Right atrium auricular region (tissue), 2 donors: ENCODE results near the gene APOF. TPM values are rescaled to one million over a fixed set of nuclear protein-coding genes. Genes with fewer than 3 reads are reported as not detected.

Experiments used
- DNase-seq: peaks from one replicate; pipeline ENCODE4 v3.0.0-alpha.2; 2019; ENCODE audit warnings: low spot score
- H3K27ac ChIP-seq, 2 donors: fragments of 200-600 bp; sonication (generic); 1 replicate in 1 of 2; 2 replicates in 1 of 2; pipeline ENCODE4 v1.5.1; 2016 to 2019
- H3K27me3 ChIP-seq, 2 donors: fragments of 200-600 bp; sonication (generic); one replicate each; pipeline versions ENCODE4 v1.5.1 to v1.6.0; 2017 to 2019
- H3K36me3 ChIP-seq: fragments of 200-600 bp; sonication (generic); one replicate; pipeline ENCODE4 v1.5.1; 2016
- H3K4me1 ChIP-seq, 2 donors: fragments of 200-600 bp; sonication (generic); one replicate each; pipeline versions ENCODE4 v1.5.1 to v1.6.0; 2017 to 2019
- H3K4me3 ChIP-seq, 2 donors: fragments of 200-600 bp; sonication (generic); 1 replicate in 1 of 2; 2 replicates in 1 of 2; pipeline ENCODE4 v1.5.1; 2017 to 2019; ENCODE audit warnings: mild to moderate bottlenecking in 1 of 2, moderate library complexity in 1 of 2
- H3K9me3 ChIP-seq, 2 donors: fragments of 200-600 bp; sonication (generic); one replicate each; pipeline ENCODE4 v1.5.1; 2019
- total RNA-seq, 2 donors: library from RNA; depleted of rRNA; stranded (reverse); fragments of >200 nt; gene quantifications; one replicate each; pipeline ENCODE4 v1.1.0, GENCODE V29; 2016
- TF ChIP-seq, protein P1 (sequence below), 2 donors: fragments of 200-600 bp; sonication (generic); IDR thresholded peaks; one replicate each; pipeline ENCODE4 v1.5.1; 2019; ENCODE audit warnings: antibody characterized with exemption in 2 of 2

Gene APOF
- total RNA-seq, 2 donors from 2014 or later = not detected

- no peaks in the 10 kb centered on the region for H3K36me3 ChIP-seq
- H3K4me1 ChIP-seq = no peaks in the 10 kb centered on the region
- H3K27me3 ChIP-seq = no peaks in the 10 kb centered on the region
- DNase-seq = no peak
- no peak overlapping the region for H3K27ac ChIP-seq
- H3K4me3 ChIP-seq = no peak overlapping the region
- H3K9me3 ChIP-seq = peaks cover 0 to 6% of the 10 kb centered on the region in 2 donors
- TF ChIP-seq, protein P1, sequence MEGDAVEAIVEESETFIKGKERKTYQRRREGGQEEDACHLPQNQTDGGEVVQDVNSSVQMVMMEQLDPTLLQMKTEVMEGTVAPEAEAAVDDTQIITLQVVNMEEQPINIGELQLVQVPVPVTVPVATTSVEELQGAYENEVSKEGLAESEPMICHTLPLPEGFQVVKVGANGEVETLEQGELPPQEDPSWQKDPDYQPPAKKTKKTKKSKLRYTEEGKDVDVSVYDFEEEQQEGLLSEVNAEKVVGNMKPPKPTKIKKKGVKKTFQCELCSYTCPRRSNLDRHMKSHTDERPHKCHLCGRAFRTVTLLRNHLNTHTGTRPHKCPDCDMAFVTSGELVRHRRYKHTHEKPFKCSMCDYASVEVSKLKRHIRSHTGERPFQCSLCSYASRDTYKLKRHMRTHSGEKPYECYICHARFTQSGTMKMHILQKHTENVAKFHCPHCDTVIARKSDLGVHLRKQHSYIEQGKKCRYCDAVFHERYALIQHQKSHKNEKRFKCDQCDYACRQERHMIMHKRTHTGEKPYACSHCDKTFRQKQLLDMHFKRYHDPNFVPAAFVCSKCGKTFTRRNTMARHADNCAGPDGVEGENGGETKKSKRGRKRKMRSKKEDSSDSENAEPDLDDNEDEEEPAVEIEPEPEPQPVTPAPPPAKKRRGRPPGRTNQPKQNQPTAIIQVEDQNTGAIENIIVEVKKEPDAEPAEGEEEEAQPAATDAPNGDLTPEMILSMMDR (IDR thresholded peaks at IDR 0.05) = no peak
Observed at GRCh38 chr12:56398324-56398723, 35.7 kb upstream of the APOF start.

GRCh38 chr12:56392331-56392730, 29.7 kb upstream of the APOF start:
- Histone ChIP-seq H3K27me3 (no peaks in the 10 kb centered on the region), H3K9me3 (no peaks in the 10 kb centered on the region), H3K4me3 (no peak overlapping the region), H3K4me1 (no peaks in the 10 kb centered on the region), H3K27ac (no peak overlapping the region), H3K36me3 (no peaks in the 10 kb centered on the region)
- TF ChIP-seq, protein P1 (IDR thresholded peaks at IDR 0.05) = no peak
- no peak for DNase-seq

GRCh38 chr12:56391721-56392120, 29.1 kb upstream of the APOF start:
- no peak overlapping the region for H3K4me3 ChIP-seq
- TF ChIP-seq, protein P1 (IDR thresholded peaks at IDR 0.05) = no peak
- H3K27me3 ChIP-seq = no peaks in the 10 kb centered on the region

GRCh38 chr12:56389412-56389811, 26.8 kb upstream of the APOF start:
- Histone ChIP-seq H3K36me3 (no peaks in the 10 kb centered on the region), H3K9me3 (no peaks in the 10 kb centered on the region), H3K4me3 (no peak overlapping the region), H3K27me3 (no peaks in the 10 kb centered on the region), H3K27ac (no peak overlapping the region), H3K4me1 (no peaks in the 10 kb centered on the region)
- TF ChIP-seq, protein P1 (IDR thresholded peaks at IDR 0.05) = no peak
- no peak for DNase-seq

More at GRCh38 chr12:56391721-56392120, 29.1 kb upstream of the APOF start:
- no peak for DNase-seq
- H3K4me1 ChIP-seq = no peaks in the 10 kb centered on the region
- no peaks in the 10 kb centered on the region for H3K36me3 ChIP-seq
- no peak overlapping the region for H3K27ac ChIP-seq
- H3K9me3 ChIP-seq = no peaks in the 10 kb centered on the region

DNA sequence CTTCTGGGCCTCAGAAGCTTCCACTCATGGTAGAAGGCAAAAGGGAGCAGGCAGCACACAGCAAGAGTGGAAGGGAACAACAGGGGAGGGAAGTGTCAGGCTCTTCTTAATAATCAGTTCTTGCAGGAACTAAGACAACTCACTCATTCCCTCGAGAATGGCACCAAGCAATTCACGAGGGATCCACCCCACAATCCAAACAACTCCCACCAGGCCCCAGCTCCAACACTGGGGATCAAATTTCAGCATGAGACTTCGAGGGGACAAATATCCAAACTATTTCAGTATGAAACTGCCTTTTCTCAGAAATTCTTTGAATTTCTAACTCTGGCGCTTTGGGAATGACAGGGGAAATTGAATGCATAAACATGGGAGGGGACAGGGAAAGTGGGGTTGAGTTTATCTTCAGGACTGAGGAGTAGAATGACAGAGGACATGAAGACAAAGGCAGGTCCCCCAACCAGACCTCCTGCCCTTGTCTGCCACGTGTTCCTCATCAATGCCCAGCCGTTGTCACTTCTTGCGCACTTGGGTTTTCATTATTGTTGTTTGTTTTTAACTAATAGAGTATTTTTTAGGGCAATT, 24.6 kb upstream of the APOF start:
- H3K27ac ChIP-seq = no peak overlapping the region
- TF ChIP-seq, protein P1 (IDR thresholded peaks at IDR 0.05) = no peak
- no peak for DNase-seq

DNA sequence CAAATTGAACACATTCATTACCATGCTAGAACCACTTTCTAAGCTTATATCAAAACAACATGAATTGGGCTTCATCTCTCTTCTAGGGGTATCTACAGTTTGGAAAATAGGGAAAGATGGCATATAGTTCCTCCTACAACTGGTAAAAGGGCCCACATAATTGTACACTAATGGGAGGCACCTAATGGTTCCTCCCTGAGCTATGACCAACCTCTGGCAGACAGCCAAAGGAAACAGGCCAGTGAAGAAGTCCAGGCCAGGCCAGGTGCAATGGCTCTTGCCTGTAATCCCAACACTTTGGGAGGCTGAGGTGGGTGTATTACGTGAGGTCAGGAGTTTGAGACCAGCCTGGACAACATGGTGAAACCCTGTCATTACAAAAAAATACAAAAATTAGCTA, 23.2 kb upstream of the APOF start:
- no peaks in the 10 kb centered on the region for H3K36me3 ChIP-seq
- H3K4me3 ChIP-seq = no peak overlapping the region
- H3K27me3 ChIP-seq = no peaks in the 10 kb centered on the region
- TF ChIP-seq, protein P1 (IDR thresholded peaks at IDR 0.05) = no peak
- DNase-seq = no peak
- no peak overlapping the region for H3K27ac ChIP-seq
- no peaks in the 10 kb centered on the region for H3K9me3 ChIP-seq
- H3K4me1 ChIP-seq = no peaks in the 10 kb centered on the region

More for the DNA sequence above, 24.6 kb upstream of the APOF start:
- Histone ChIP-seq H3K36me3 (no peaks in the 10 kb centered on the region), H3K27me3 (no peaks in the 10 kb centered on the region), H3K4me3 (no peak overlapping the region), H3K9me3 (no peaks in the 10 kb centered on the region), H3K4me1 (no peaks in the 10 kb centered on the region)
